ENCODE results near the gene HDAC4. TPM values are rescaled to one million over a fixed set of nuclear protein-coding genes. Genes with fewer than 3 reads are reported as not detected.

The HDAC4 gene
- total RNA-seq, 1 experiment from 2014 or later, result 44.4 TPM

DNA sequence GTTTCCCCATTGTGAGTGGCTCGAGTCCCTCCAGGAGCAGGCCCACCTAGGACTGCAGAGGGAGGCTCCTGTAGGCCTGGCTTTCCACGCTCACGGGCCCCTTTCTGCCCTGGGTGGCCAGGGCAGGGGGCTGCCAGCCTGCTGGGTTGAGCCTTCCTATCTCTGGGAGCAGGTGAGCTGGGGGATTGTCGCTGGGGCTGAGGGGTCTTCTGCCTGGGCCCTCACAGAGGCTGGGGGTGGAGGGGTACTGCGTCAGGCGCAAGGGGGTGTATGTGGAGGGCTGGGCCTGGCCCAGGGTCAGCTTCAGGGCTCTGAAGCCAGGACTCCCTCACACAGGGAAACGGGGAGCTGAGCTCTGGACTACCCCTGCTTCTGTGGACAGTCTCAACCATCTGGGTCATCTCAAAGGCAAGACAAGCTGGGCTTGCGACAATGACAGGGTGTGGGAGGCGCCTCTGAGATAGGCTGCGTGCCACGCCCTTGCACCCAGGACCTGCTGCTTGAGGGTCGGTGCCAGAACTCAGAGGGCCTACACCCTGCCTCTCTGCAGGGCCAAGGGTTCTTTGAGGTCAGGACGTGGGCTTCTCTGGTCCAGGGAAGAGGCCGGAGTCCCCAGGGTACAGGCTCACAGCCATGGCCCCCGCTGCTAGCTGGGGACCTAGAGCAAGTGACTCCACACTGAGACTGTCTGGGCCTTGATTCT lies 346.9 kb downstream of the HDAC4 start (continued):
- TF ChIP-seq, protein P1, sequence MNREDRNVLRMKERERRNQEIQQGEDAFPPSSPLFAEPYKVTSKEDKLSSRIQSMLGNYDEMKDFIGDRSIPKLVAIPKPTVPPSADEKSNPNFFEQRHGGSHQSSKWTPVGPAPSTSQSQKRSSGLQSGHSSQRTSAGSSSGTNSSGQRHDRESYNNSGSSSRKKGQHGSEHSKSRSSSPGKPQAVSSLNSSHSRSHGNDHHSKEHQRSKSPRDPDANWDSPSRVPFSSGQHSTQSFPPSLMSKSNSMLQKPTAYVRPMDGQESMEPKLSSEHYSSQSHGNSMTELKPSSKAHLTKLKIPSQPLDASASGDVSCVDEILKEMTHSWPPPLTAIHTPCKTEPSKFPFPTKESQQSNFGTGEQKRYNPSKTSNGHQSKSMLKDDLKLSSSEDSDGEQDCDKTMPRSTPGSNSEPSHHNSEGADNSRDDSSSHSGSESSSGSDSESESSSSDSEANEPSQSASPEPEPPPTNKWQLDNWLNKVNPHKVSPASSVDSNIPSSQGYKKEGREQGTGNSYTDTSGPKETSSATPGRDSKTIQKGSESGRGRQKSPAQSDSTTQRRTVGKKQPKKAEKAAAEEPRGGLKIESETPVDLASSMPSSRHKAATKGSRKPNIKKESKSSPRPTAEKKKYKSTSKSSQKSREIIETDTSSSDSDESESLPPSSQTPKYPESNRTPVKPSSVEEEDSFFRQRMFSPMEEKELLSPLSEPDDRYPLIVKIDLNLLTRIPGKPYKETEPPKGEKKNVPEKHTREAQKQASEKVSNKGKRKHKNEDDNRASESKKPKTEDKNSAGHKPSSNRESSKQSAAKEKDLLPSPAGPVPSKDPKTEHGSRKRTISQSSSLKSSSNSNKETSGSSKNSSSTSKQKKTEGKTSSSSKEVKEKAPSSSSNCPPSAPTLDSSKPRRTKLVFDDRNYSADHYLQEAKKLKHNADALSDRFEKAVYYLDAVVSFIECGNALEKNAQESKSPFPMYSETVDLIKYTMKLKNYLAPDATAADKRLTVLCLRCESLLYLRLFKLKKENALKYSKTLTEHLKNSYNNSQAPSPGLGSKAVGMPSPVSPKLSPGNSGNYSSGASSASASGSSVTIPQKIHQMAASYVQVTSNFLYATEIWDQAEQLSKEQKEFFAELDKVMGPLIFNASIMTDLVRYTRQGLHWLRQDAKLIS (CRISPR knock-in tag; IDR thresholded peaks at IDR 0.05; ENCODE audit: borderline replicate concordance), result no peak
- TF ChIP-seq, protein P2, sequence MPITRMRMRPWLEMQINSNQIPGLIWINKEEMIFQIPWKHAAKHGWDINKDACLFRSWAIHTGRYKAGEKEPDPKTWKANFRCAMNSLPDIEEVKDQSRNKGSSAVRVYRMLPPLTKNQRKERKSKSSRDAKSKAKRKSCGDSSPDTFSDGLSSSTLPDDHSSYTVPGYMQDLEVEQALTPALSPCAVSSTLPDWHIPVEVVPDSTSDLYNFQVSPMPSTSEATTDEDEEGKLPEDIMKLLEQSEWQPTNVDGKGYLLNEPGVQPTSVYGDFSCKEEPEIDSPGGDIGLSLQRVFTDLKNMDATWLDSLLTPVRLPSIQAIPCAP (CRISPR knock-in tag; IDR thresholded peaks at IDR 0.05), result no peak
- TF ChIP-seq TP53 (CRISPR knock-in tag; IDR thresholded peaks at IDR 0.05) (no peak), MYBL2 (CRISPR knock-in tag; IDR thresholded peaks at IDR 0.05) (no peak), TEAD4 (CRISPR knock-in tag; IDR thresholded peaks at IDR 0.05) (no peak)

DNA sequence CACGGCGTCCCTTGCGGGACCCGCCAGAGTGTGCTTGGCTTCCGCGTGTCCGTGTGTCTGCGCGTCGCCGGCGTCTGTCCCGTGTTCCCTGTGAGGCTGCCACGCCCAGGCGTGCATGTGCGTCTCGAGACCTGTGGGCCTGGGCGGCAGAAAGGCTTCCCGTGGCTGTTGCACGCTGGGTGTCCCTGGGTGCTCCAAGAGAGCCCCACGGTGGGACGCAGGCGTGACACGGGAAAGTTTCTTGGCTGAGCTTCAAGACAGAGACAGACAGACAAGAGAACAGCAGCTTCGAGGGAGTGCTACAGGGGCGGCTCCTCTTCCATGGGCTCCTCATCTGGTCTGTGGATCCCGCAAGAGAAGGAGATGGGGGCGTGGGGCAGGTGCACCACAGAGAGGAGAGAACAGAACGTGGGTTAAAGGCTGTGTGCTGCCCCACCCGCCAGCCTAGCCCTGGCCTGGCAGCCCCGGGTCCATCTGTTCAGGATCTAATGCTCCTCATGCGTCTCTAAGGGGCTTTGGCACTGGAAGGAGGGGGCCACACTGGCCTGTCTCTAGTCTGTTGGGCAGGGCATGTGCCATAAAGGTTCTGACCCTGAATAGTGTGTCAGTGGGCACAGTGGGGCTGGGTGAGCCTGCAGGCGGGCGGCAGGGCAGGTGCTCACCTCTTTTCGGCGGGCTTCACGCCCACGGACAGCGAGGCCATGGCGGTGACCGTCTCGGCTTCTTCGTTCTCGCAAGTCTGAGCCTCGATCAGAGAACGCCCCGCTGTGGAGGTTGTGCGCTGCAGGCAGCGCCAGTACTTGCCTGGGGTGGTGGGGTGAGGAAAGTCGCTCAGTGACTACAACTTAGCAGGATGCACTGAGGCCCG lies 347.8 kb downstream of the HDAC4 start:
- no peak for ATAC-seq
- CTCF ChIA-PET, result no interaction called here
- no peak overlapping the region for H3K27ac Mint-ChIP-seq
- TF ChIP-seq, protein P3, sequence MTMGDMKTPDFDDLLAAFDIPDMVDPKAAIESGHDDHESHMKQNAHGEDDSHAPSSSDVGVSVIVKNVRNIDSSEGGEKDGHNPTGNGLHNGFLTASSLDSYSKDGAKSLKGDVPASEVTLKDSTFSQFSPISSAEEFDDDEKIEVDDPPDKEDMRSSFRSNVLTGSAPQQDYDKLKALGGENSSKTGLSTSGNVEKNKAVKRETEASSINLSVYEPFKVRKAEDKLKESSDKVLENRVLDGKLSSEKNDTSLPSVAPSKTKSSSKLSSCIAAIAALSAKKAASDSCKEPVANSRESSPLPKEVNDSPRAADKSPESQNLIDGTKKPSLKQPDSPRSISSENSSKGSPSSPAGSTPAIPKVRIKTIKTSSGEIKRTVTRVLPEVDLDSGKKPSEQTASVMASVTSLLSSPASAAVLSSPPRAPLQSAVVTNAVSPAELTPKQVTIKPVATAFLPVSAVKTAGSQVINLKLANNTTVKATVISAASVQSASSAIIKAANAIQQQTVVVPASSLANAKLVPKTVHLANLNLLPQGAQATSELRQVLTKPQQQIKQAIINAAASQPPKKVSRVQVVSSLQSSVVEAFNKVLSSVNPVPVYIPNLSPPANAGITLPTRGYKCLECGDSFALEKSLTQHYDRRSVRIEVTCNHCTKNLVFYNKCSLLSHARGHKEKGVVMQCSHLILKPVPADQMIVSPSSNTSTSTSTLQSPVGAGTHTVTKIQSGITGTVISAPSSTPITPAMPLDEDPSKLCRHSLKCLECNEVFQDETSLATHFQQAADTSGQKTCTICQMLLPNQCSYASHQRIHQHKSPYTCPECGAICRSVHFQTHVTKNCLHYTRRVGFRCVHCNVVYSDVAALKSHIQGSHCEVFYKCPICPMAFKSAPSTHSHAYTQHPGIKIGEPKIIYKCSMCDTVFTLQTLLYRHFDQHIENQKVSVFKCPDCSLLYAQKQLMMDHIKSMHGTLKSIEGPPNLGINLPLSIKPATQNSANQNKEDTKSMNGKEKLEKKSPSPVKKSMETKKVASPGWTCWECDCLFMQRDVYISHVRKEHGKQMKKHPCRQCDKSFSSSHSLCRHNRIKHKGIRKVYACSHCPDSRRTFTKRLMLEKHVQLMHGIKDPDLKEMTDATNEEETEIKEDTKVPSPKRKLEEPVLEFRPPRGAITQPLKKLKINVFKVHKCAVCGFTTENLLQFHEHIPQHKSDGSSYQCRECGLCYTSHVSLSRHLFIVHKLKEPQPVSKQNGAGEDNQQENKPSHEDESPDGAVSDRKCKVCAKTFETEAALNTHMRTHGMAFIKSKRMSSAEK (CRISPR knock-in tag; IDR thresholded peaks at IDR 0.05; ENCODE audit: borderline replicate concordance), result no peak
- TF ChIP-seq ZNF232 (CRISPR knock-in tag; IDR thresholded peaks at IDR 0.05) (no peak), ZNF263 (CRISPR knock-in tag; IDR thresholded peaks at IDR 0.05; ENCODE audit: low read depth) (no peak), ETV6 (CRISPR knock-in tag; IDR thresholded peaks at IDR 0.05) (no peak), ZNF671 (CRISPR knock-in tag; IDR thresholded peaks at IDR 0.05) (no peak), IRF2 (CRISPR knock-in tag; IDR thresholded peaks at IDR 0.05; ENCODE audit: borderline replicate concordance, low read depth) (no peak), ZNF396 (CRISPR knock-in tag; IDR thresholded peaks at IDR 0.05; ENCODE audit: borderline replicate concordance) (no peak), ZNF138 (CRISPR knock-in tag; conservative IDR thresholded peaks at IDR 0.05) (no peak), JAZF1 (CRISPR knock-in tag; IDR thresholded peaks at IDR 0.05) (no peak), SMAD3 (CRISPR knock-in tag; IDR thresholded peaks at IDR 0.05; ENCODE audit: borderline replicate concordance) (no peak), TP53 (CRISPR knock-in tag; IDR thresholded peaks at IDR 0.05) (no peak)
- TF ChIP-seq, protein P4, sequence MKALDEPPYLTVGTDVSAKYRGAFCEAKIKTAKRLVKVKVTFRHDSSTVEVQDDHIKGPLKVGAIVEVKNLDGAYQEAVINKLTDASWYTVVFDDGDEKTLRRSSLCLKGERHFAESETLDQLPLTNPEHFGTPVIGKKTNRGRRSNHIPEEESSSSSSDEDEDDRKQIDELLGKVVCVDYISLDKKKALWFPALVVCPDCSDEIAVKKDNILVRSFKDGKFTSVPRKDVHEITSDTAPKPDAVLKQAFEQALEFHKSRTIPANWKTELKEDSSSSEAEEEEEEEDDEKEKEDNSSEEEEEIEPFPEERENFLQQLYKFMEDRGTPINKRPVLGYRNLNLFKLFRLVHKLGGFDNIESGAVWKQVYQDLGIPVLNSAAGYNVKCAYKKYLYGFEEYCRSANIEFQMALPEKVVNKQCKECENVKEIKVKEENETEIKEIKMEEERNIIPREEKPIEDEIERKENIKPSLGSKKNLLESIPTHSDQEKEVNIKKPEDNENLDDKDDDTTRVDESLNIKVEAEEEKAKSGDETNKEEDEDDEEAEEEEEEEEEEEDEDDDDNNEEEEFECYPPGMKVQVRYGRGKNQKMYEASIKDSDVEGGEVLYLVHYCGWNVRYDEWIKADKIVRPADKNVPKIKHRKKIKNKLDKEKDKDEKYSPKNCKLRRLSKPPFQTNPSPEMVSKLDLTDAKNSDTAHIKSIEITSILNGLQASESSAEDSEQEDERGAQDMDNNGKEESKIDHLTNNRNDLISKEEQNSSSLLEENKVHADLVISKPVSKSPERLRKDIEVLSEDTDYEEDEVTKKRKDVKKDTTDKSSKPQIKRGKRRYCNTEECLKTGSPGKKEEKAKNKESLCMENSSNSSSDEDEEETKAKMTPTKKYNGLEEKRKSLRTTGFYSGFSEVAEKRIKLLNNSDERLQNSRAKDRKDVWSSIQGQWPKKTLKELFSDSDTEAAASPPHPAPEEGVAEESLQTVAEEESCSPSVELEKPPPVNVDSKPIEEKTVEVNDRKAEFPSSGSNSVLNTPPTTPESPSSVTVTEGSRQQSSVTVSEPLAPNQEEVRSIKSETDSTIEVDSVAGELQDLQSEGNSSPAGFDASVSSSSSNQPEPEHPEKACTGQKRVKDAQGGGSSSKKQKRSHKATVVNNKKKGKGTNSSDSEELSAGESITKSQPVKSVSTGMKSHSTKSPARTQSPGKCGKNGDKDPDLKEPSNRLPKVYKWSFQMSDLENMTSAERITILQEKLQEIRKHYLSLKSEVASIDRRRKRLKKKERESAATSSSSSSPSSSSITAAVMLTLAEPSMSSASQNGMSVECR (CRISPR knock-in tag; IDR thresholded peaks at IDR 0.05; ENCODE audit: borderline replicate concordance), result no peak
- TF ChIP-seq, protein P5, sequence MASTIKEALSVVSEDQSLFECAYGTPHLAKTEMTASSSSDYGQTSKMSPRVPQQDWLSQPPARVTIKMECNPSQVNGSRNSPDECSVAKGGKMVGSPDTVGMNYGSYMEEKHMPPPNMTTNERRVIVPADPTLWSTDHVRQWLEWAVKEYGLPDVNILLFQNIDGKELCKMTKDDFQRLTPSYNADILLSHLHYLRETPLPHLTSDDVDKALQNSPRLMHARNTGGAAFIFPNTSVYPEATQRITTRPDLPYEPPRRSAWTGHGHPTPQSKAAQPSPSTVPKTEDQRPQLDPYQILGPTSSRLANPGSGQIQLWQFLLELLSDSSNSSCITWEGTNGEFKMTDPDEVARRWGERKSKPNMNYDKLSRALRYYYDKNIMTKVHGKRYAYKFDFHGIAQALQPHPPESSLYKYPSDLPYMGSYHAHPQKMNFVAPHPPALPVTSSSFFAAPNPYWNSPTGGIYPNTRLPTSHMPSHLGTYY (CRISPR knock-in tag; IDR thresholded peaks at IDR 0.05), result no peak

More for the DNA sequence above, 347.8 kb downstream of the HDAC4 start:
- no peaks in the 10 kb centered on the region for H3K27me3 Mint-ChIP-seq (ENCODE audit: low read depth)
- peaks cover 8% of the 10 kb centered on the region; the same call in 1 of the 2 replicates for H3K36me3 Mint-ChIP-seq
- DNase-seq (ENCODE audit: low spot score), result no peak
- POLR2A ChIA-PET, result no interaction called here
- no peaks in the 10 kb centered on the region for H3K9me3 Mint-ChIP-seq
- no peaks in the 10 kb centered on the region for H3K4me1 Mint-ChIP-seq
- no peak overlapping the region for H3K4me3 Mint-ChIP-seq

Data from WTC11 (cell line).